ENCODE results near the gene COA3.

The COA3 gene

GRCh38 chr17:42798383-42799380 is at the start of gene COA3, which contains the start of gene CNTD1:
Gene COA3, minus strand, starts transcription at chr17:42798704. Its CDS starts 23 bp downstream, at chr17:42798681.
Gene CNTD1, plus strand, starts transcription at chr17:42798861. Its CDS starts 207 bp downstream, at chr17:42799068.
- peak; percentile 90 for DNase-seq

GRCh38 chr17:42848093-42848492 is 49.6 kb upstream of the COA3 start:
- no peak for DNase-seq

- no peak for DNase-seq
Measured at GRCh38 chr17:42846594-42847280, 48.2 kb upstream of the COA3 start.

- DNase-seq: no peak
Measured at GRCh38 chr17:42845918-42846593, 47.6 kb upstream of the COA3 start.

GRCh38 chr17:42845556-42845917 is 47.0 kb upstream of the COA3 start:
- DNase-seq: no peak

GRCh38 chr17:42844761-42845555 is 46.5 kb upstream of the COA3 start:
- DNase-seq: no peak

GRCh38 chr17:42844271-42844670 is 45.8 kb upstream of the COA3 start, which contains the start of gene AOC2:
Gene AOC2, plus strand, starts transcription at chr17:42844580. Its CDS starts 47 bp downstream, at chr17:42844627.
- no peak for DNase-seq

GRCh38 chr17:42843358-42843934 is 44.9 kb upstream of the COA3 start:
- DNase-seq: peak; percentile 62

GRCh38 chr17:42841975-42842685 is 43.6 kb upstream of the COA3 start:
- DNase-seq: no peak

GRCh38 chr17:42835732-42836131 is 37.2 kb upstream of the COA3 start:
- DNase-seq: no peak

GRCh38 chr17:42833767-42834422 is 35.4 kb upstream of the COA3 start:
- no peak for DNase-seq

GRCh38 chr17:42832934-42833766 is 34.6 kb upstream of the COA3 start, which contains the start of gene PSME3:
Gene PSME3, plus strand, starts transcription at chr17:42833397. Its CDS starts 235 bp downstream, at chr17:42833632.
- peak; percentile 92 for DNase-seq

- no peak for DNase-seq
Measured at GRCh38 chr17:42832213-42832933, 33.9 kb upstream of the COA3 start.

GRCh38 chr17:42830971-42831370 is 32.5 kb upstream of the COA3 start:
- DNase-seq: no peak

GRCh38 chr17:42827472-42827871 is 29.0 kb upstream of the COA3 start:
- DNase-seq: no peak

GRCh38 chr17:42821176-42821575 is 22.7 kb upstream of the COA3 start:
- no peak for DNase-seq

- DNase-seq: peak; percentile 68
Measured at GRCh38 chr17:42819939-42820535, 21.5 kb upstream of the COA3 start.

GRCh38 chr17:42818379-42818778 is 19.9 kb upstream of the COA3 start:
- peak; percentile 37 for DNase-seq

Data from EL (cell line).